ENCODE results near the gene EPX. TPM values are rescaled to one million over a fixed set of nuclear protein-coding genes. Genes with fewer than 3 reads are reported as not detected.

The EPX gene
- total RNA-seq, 1 experiment from 2014 or later = not detected

GRCh38 chr17:58187675-58188074, 4.9 kb upstream of the EPX start:
- Histone ChIP-seq H3K9me3 (ENCODE audit: control insufficient read depth, low read depth, low read length) (no peaks in the 10 kb centered on the region), H4K8ac (replicated peaks; ENCODE audit: insufficient read length, low read depth, low read length) (no peak overlapping the region), H3K14ac (ENCODE audit: insufficient read depth, low read length) (no peak overlapping the region), H3K4ac (ENCODE audit: low read depth, low read length) (no peak overlapping the region), H3T11ph (ENCODE audit: low read length) (no peak overlapping the region), H2AFZ (ENCODE audit: low read length) (no peak overlapping the region), H4K20me1 (ENCODE audit: control insufficient read depth, insufficient read depth, insufficient read length) (no peaks in the 10 kb centered on the region), H3K79me2 (ENCODE audit: insufficient read depth, low read length) (no peaks in the 10 kb centered on the region), H2BK12ac (ENCODE audit: insufficient read length, low read depth, low read length) (no peak overlapping the region), H3K27ac (ENCODE audit: insufficient read length, low read depth, low read length) (no peak overlapping the region), H3K23ac (ENCODE audit: insufficient read length, low read depth, low read length) (no peak overlapping the region), H3K18ac (ENCODE audit: insufficient read length, low read depth, low read length) (no peak overlapping the region), H4K91ac (ENCODE audit: insufficient read length, low read depth, low read length) (no peak overlapping the region), H3K27me3 (ENCODE audit: insufficient read depth, low read length) (no peaks in the 10 kb centered on the region), H4K5ac (ENCODE audit: insufficient read length, low read depth, low read length) (no peak overlapping the region), H2BK15ac (ENCODE audit: low read depth, low read length) (no peak overlapping the region), H2BK20ac (ENCODE audit: low read depth, low read length, poor library complexity, severe bottlenecking) (no peak overlapping the region), H2AK5ac (ENCODE audit: insufficient read length, low read length) (no peak overlapping the region), H3K56ac (ENCODE audit: insufficient read length, low read depth, low read length) (no peak overlapping the region), H3K4me1 (ENCODE audit: insufficient read depth, low read length) (no peaks in the 10 kb centered on the region), H3K79me1 (ENCODE audit: insufficient read depth, low read depth, low read length, poor library complexity, severe bottlenecking) (no peaks in the 10 kb centered on the region), H3K4me2 (ENCODE audit: insufficient read depth, insufficient read length, low read length) (no peak overlapping the region), H3K23me2 (ENCODE audit: insufficient read length, low read depth, low read length, poor library complexity, severe bottlenecking) (no peaks in the 10 kb centered on the region), H3K9ac (ENCODE audit: extremely low read depth, insufficient read length, low read length) (no peak overlapping the region), H2BK5ac (ENCODE audit: insufficient read length, low read length) (no peak overlapping the region), H2BK120ac (ENCODE audit: low read depth, low read length, poor library complexity, severe bottlenecking) (no peak overlapping the region)
- Mint-ChIP-seq H3K4me3 (no peak overlapping the region), H3K4me1 (peaks cover 13 to 14% of the 10 kb centered on the region in 2 experiments), H3K27ac (no peak overlapping the region), H3K36me3 (ENCODE audit: insufficient read depth in 1 of 3, low read depth in 3 of 3) (no peaks in the 10 kb centered on the region), H3K27me3 (ENCODE audit: low read depth) (peaks cover 11% of the 10 kb centered on the region), H3K9me3 (no peaks in the 10 kb centered on the region; a peak in 1 of 5 replicates)
- no peak for TF ChIP-seq CTCF (conservative IDR thresholded peaks at IDR 0.05)
- DNase-seq = no peak
- WGBS (ENCODE audit: extremely low coverage, insufficient read length, low lambda C conversion rate) = no CpG with 5 or more reads among the region's 7 CpGs

Data from H9 (cell line).